NCI-H345 treated with DMSO at 0.1 percent for 48 hours (cell line): ENCODE results near the gene TMEM156.
"Not testable (repeated sequence)": the region's sequence is repeated elsewhere in the genome, so short reads cannot be mapped to it uniquely, and the experiment has no call there.

Source experiments
- DNase-seq: peaks from one replicate; lab custom pipeline; 2025; ENCODE audit not compliant: unreplicated experiment; lab: John Stamatoyannopoulos, UW

TMEM156 gene

DNA sequence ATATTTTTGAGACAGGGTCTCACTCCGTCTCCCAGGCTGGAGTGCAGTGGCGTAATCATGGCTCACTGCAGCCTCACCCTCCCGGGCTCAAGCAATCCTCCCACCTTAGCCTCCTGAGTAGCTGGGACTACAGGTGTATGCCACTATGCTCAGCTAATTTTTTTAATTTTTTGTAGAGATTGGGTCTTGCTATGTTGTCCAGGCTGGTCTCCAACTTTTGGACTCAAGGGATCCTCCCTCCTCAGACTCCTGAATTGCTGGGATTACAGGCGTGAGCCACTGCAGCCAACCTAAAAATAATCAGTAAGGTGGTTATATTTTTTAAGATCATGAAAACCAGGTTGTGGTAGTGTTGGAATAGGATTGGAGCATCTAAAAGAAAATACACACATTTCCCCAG is 38.1 kb downstream of the TMEM156 start:
- DNase-seq = no peak

DNA sequence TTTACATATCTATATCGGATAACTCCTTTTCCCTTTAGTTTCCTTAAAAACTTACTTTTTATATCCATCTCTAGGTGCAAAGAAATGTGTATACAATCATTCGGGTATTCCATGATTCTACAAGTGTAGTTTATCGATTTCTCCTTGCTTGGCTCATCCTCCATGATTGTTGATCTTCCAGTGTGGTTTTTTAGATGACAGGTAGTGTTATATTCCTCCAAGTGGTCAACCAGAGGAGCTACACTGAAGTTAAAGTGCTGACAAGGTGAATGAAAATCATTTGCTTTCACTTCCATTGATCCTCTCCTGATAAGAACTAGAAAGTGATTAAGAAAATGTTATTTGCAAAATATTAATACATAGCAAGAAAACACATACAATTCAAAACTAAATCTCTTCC is 38.5 kb downstream of the TMEM156 start:
- DNase-seq = no peak

DNA sequence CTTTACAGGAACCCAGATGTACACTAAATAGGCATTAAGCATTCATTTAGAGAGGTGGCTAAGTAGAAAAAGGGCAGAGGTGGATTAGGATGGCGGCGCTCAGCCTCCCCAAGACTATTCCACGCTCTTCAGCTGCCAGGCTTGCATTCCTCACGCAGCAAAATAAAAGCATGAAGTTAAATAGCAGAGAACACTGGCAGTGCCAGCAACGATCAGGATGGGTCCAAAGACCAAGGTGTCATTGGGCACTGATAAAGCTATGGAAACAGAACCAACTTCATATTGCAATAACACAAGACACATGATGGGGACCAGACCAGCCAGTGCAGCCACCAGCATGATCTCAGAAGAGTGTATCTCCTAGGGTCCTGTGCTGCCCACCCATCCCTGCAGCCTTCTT is 42.0 kb downstream of the TMEM156 start:
- DNase-seq = no peak

DNA sequence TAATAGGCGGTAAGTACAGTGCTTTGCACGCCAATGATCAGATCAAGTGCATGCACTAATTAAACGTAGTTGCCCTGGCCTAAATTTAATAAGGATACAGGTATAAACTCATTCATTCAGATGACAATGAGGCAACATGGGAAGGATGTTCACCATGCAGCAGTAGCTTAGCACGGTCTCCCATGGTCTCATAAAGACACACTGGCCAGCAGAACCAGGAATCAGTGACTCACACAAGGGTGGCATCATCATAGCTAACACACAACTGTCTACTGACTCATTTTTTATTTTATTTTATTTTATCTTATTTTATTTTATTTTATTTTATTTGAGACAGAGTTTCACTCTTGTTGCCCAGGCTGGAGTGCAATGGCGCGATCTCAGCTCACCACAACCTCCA is 42.7 kb downstream of the TMEM156 start:
- no peak for DNase-seq

DNA sequence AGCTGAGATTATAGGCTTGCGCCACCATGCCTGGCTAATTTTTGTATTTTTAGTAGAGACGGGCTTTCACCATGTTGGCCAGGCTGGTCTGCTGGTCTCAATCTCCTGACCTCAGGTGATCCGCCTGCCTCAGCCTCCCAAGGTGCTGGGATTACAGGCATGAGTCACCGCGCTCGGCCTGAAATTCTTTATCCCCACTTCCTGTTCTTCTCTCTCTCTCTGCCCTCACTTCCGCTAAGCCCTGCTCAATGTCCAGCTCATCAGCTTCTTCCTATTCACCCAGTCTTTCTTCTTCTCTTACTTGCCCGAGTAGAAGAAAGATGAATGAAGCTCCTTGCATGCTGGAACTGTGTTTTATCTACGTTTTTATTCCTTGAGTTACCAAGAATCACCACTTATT is 43.9 kb downstream of the TMEM156 start:
- not testable (repeated sequence) for DNase-seq

DNA sequence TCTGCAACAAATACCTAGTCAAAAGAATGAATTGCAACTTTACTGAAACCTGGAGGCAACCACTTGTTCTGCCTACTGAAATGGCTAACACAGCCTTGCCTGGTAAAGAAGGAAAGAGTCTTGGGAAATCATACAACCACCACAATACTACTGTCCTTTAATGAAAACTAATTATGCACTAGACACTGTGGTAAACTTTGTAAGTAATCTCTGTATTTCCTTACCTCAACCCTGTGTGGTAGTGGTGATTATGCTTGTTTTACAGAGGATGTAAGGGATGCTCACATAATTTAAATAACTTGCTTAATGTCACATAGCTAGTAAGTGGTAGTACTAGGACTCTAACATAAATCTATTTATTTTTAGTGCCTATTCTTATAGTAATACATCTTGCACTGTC is 44.7 kb downstream of the TMEM156 start:
- no peak for DNase-seq

DNA sequence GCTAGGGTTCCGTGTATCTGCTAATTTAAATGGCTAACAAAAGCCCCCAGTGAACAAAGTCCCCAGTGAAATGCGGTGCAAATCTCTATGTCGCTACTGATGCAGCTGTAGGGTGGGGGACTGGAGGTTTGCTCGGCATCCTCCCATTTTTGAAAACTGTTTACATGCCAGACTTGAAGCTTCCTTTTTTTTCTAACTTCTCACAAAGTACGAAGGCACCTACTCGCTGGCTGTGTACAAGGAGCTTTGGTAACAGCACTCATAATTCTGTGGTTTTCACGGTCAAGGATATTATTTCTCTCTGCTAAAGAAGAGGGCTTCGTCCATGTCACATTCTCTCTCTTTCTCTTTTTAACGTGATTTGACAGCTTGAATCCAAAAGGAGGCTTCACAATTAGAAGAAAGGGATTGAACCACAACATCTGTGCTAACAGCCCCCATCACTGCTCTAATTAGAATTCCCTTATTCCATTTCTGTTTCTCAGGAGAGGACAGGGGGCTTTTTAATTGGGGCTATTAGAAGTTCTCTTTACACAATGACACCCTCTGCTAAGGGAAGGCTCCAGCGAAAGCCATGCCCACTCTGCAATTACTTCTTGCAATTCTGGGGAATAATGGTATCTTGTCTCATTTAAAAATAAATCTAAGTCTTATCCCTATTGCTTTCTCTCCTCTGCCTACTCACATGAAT is 46.7 kb downstream of the TMEM156 start:
- no peak for DNase-seq

DNA sequence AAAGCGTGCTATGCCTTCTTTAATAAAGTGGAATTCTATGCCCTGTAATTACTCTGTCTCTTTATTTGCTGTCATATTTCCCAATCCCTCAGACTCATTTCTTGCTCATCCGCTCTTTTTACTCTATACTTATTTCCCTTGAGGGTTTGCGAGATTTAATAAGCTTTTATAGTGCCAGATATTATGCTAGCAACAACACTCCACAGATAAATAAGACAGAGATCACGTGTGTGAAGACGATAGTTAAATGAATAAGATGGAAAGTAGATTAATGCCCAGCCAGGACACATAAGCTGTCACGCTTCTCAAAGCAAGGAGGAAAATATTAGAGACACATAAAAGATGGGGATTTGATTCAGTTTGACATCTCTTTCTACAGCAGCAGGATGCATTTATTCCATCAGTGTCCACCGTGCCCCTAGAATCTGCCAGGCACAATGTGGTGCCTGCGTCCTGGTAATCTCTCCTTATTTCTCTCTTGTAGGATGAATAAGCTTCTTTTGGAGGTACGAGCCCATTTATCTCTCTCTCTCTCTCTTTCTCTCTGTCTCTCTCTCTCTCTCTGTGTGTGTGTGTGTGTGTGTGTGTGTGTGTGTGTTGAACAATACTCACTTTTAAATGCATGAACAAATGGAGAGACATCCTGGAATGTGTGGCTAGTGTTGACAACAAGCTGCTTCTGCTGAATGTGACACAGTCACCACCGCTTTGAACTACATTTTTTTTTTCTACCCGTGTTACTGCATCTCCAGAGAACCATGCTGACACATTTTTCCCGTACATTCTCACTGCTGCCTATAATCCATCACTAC is 48.2 kb downstream of the TMEM156 start:
- no peak for DNase-seq

DNA sequence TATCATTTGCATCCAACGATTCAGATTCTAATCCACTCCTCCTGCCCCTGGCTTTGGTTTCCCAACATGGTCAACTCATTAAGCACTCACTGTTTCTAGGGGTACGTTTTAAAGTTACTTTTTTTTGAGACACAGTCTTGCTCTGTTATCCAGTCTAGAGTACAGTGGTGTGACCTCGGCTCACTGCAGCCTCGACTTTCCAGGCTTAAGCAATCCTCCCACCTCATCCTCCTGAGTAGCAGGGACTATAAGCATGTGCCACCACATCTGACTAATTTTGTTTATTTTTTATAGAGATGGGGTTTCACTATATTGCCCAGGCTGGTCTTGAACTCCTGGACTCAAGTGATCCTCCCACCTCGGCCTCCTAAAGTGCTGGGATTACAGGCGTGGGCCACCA is 48.9 kb downstream of the TMEM156 start:
- DNase-seq = no peak

DNA sequence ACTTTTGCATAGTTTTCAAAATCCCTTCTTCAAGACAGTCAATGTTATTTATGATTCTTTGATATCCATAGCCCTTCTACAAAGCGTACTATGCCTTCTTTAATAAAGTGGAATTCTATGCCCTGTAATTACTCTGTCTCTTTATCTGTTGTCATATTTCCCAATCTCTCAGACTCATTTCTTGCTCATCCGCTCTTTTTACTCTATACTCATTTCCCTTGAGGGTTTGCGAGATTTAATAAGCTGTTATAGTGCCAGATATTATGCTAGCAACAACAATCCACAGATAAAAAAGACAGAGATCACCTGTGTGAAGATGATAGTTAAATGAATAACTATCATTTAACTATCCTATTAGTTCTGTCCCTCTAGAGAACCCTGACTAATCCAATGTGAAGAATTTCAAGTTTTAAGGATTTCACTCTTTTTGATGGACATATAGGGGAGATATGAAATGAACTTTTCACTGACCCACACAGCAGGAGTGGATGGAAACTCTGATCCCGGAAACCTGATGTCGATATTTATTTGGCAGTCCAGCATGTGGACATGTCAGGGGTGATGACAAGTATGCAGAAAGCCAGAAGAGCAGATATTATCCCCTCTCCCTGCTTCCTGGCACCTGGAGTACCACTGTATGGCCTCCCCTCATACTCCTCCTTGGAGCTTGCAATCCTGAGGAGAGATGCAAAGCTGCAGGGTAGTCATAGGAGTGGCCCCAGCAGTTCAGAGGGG is 49.7 kb downstream of the TMEM156 start:
- DNase-seq = no peak

DNA sequence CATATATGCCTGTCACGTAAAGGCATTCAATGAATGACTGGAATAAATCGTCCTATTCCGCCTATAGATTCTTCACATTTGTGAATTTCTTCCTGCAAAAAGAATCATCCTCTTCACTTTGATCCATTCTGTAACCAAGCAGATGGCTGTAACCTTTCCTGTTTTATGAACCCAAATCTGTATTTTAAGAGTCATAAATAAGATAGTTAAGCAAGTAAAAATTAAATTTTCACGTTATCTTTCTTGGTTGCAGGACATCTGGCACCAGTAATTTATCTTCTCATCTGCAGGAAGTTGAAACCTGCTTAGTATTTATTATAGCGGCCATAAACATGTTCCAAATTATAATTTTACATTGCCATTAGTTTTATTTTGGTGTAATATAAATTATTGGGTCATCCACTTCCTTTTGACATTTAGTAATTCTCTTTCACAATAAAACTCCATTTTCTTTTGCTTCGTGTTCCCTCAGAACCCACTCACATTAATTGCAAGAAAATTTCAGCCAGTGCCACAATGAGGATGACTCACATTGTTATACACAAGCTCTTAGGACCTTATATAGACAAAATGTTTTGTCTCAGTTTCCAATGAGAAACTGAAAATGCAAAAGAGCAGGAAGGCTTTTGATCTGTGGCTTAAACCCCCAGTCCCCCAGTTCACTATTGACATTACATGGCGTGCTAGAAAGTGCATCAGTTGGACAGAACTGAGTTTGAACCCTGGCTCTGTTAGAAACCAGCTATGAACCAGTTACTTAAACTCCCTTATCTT is 51.1 kb downstream of the TMEM156 start:
- DNase-seq = no peak

DNA sequence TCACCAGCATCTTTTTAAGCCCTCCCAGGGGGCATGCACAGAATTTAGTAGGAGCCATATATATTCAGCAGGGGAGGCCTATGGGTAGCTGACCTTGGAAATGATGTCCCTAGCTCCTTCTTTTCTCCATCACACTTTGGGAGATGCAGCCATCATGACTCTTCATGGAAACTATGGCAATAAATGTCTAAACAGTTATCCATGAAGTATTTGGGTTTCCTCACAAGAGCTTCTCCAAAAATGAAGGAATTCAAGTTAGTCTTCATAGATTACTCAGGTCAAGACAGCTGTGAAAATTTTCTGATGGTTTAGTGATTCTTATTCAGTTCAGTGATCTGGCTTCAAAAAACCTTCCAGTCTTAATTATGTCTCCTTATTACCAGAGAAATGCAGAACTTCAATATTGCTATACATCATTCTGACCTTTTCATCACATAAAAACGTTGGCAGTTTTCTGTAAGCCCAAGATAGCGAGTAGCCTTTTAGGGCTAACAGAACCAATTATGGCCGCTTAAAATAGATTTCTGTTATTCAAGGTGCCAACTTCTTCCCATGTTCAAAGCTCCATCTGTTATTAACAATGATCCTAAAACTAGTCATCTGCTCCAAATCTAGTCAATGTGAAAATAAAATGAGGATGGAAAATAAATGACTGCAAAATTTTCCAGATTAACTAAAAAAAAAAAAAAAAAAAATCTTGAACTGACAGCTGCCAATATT is 52.5 kb downstream of the TMEM156 start:
- no peak for DNase-seq

DNA sequence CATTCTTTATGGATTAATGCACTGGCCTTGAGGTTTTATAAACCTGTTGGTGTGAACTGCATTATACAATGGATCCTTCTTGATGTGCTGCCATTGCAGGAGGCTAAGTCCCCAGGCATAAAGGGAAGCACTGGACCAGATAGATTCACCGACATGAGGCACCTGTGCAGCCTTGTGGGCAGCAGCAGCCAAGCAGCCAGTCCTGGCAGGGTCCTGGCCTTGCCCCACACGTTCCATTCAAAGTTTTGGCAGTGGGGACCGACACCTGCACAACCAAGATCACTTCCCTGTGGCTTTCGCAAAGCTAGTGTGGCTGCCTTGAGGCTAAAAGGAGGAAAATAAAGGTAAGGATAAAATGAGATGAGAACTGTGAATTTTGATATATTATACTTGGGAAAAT is 53.1 kb downstream of the TMEM156 start:
- DNase-seq = no peak

DNA sequence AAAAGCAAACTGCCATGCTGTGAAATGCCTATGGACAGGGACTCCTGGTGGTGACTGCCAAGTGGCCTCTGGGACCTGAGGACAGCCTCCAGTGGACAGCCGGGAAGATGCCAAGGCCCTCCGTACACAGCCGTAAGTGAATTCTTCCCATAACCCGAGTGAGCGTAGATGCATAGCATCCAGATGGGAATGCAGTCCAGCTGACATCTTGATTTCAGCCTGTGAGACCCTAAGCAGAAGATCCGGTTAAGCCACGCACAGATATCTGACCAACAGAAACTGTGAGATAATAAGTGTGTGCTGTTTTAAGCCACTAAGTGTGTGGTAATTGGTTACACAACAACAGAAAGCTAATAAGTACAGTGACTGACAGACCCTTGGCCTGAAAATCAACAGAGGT is 55.9 kb downstream of the TMEM156 start:
- no peak for DNase-seq

DNA sequence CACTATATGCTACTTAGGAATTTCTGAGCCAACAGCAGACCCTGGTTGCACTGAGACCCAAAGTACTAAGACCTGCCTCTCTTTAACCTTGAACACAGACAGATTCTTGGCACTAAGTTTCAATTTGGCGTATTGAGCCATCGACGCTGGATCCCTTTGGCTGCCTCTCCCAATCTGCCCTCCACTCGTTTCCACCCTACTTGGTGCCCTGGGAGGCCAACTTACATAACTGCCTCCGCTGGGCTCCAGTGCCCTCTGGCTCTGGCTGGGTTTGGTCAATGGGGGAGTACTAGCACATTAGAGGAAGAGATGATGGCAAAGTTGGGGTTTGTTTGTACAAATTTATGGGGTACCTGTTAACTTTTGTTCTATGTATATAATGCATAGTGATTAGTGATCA is 63.5 kb downstream of the TMEM156 start:
- no peak for DNase-seq

DNA sequence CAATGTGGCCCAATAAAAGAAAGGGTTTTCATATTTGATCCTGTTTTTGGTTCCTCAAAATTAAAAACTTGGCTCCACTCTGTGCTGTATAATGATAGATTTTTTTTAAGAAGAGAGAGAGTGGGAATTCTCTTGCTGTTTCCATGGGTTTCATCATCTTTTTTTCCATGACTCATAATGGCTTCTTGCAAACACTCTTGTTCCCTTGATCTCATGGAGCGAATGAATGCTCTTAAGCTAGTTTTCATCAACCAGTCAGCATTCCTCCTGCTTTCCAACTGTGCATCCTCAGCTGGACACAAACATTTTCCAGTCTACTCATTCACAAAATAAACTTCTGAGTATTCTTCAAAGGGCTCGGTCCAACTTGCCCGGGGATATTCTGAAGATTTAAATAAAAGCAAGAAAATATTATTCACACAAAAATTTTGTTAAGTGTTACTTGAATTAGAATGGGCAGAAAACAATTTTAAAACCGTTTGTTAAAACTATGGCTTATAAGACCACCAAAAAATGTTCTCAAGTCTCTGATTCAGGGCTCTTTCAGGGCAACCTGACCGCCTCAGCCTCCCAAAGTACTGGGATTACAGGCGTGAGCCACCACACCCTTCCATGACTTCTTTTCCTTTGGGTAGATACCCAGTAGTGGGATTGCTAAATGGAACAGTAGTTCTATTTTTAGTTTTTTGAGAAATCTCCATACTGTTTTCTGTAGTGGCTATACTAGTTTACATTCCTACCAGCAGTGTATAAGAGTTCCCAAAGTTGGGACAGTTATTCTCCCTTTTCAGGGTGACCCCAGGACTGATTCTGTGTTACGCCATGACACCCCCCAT is 64.7 kb downstream of the TMEM156 start:
- DNase-seq = no peak

DNA sequence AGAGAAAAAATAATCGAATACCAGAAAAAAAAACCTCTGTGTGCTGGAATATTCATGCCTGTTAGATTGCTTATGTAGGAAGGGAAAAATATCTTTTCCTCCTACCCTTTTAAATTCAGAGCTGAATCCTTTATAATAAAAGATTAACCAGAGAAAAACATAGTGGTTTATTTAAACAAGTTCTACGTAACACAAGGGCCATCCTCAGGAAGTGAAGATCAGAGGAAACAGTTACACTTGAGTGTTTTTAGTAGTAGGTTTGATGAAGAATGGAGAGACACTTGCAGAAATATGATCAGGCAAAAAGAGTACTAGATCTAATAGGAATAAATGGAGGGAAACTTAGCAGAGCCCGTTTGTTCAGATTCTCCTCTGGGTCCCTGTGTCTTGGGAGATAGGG is 66.3 kb downstream of the TMEM156 start:
- no peak for DNase-seq

DNA sequence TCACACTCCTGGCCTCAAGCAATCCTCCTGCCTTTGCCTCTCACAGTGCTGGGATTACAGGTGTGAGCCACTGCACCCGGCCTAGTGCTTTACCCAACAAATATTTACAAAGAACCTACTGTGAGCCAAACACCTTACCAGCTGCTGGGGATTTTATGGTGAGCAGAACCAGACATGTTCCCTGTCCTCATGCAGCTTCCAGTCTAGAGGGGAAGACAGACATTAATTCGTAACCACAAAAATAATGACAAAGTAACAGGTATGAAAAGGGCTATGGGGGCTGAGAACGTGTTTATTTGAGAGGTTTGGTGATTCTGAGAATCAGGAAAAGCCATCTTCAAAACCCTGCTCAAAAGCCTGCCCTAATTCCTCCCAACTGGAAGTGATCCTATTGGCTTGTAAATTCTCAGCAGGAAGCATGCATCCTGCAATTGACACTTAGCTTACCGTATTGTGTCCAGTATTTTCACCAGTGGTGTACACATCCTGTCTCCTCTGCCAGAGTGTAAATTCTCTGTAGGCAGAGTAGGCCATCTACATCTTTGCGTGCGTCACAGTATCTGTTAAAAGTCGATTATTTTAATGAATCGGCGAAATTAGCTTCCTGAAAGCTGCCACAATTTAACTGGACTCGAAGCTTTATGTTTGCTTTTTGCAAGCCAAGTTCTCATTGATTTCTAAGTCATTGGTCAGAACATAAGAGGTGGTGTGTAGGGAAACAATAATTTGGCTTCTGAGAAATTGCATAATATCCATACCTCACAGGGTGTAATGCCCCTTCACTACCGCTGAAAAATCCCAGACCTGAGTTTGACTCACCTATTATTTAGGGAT is 67.0 kb downstream of the TMEM156 start:
- DNase-seq = no peak

DNA sequence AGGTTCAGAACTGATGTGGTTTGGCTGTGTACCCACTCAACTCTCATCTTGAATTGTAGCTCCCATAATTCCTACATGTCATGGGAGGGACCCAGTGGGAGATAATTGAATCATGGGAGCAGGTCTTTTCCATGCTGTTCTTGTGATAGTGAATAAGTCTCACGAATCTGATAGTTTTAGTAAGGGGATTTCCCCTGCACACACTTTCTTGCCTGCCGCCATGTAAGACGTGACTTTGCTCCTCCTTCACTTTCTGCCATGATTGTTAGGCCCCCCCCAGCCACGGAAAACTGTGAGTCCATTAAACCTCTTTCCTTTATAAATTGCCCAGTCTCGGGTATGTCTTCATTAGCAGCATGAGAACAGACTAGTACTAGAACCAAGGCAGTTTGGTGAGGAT is 73.0 kb downstream of the TMEM156 start:
- DNase-seq = not testable (repeated sequence)
